Keratinocyte (primary cell): ENCODE measurements around the gene RILPL2. TPM values are rescaled to one million over a fixed set of nuclear protein-coding genes. Genes with fewer than 3 reads are reported as not detected.
"Not testable (repeated sequence)": the region's sequence is repeated elsewhere in the genome, so short reads cannot be mapped to it uniquely, and the experiment has no call there.

Experiments
- DNase-seq: peaks from one replicate; pipeline ENCODE4 v3.0.0-alpha.2; 2011; ENCODE audit warnings: low read depth, missing footprints, low spot score
- FAIRE-seq: peaks from 2 replicates; lab custom pipeline; 2011; peaks lifted over from hg19 to GRCh38; lab: Jason Lieb, UNC
- H2AFZ ChIP-seq: 2 replicates; pipeline ENCODE4 v1.6.0; 2012; ENCODE audit warnings: low read length, control low read depth, inconsistent platforms; ENCODE audit not compliant: control insufficient read depth
- H3K27ac ChIP-seq: 2 replicates; pipeline ENCODE4 v1.5.1; 2011; ENCODE audit warnings: low read length; ENCODE audit not compliant: control insufficient read depth, insufficient read depth
- H3K27me3 ChIP-seq: 3 replicates; pipeline ENCODE4 v1.6.0; 2011; ENCODE audit warnings: low read length; ENCODE audit not compliant: control insufficient read depth, insufficient read depth; ENCODE audit errors: extremely low read depth
- H3K36me3 ChIP-seq, 2 experiments: 2 replicates in 1 of 2; 3 replicates in 1 of 2; pipeline ENCODE4 v1.5.1; 2011; ENCODE audit warnings: low read length in 2 of 2, mild to moderate bottlenecking in 1 of 2; ENCODE audit not compliant: control insufficient read depth in 2 of 2, insufficient read depth in 2 of 2; ENCODE audit errors: extremely low read depth in 1 of 2
- H3K4me1 ChIP-seq: 3 replicates; pipeline ENCODE4 v1.5.1; 2011; ENCODE audit warnings: low read length; ENCODE audit not compliant: control insufficient read depth, insufficient read depth; ENCODE audit errors: extremely low read depth
- H3K4me2 ChIP-seq: 3 replicates; pipeline ENCODE4 v1.6.0; 2011; ENCODE audit warnings: low read depth, low read length; ENCODE audit not compliant: control insufficient read depth, insufficient read depth; ENCODE audit errors: extremely low read depth
- H3K4me3 ChIP-seq, 3 experiments: fragments of 200-600 bp in 1 of 3; sonication (generic) in 1 of 3; 2 replicates in 2 of 3; 3 replicates in 1 of 3; pipeline ENCODE4 v1.5.1; 2011 to 2016; ENCODE audit warnings: low read length in 3 of 3, mild to moderate bottlenecking in 3 of 3, control low read depth in 2 of 3, inconsistent platforms in 1 of 3, low read depth in 1 of 3, mixed read lengths in 1 of 3, mixed run types in 1 of 3, moderate library complexity in 1 of 3; ENCODE audit not compliant: control insufficient read depth in 2 of 3, insufficient read depth in 2 of 3; ENCODE audit errors: extremely low read depth in 1 of 3
- H3K79me2 ChIP-seq: 2 replicates; pipeline ENCODE4 v1.6.0; 2012; ENCODE audit warnings: low read length; ENCODE audit not compliant: control insufficient read depth, insufficient read depth
- H3K9ac ChIP-seq: 3 replicates; pipeline ENCODE4 v1.6.0; 2011; ENCODE audit warnings: low read length; ENCODE audit not compliant: control insufficient read depth, insufficient read depth; ENCODE audit errors: extremely low read depth
- H3K9me1 ChIP-seq: 3 replicates; pipeline ENCODE4 v1.6.0; 2011; ENCODE audit warnings: low read length; ENCODE audit not compliant: control insufficient read depth, insufficient read depth; ENCODE audit errors: extremely low read depth
- H3K9me3 ChIP-seq: 2 replicates; pipeline ENCODE4 v1.5.1; 2012; ENCODE audit warnings: low read depth, low read length; ENCODE audit not compliant: control insufficient read depth
- H4K20me1 ChIP-seq: 3 replicates; pipeline ENCODE4 v1.6.0; 2011; ENCODE audit warnings: low read length; ENCODE audit not compliant: control insufficient read depth, insufficient read depth; ENCODE audit errors: extremely low read depth
- EZH2 ChIP-seq: IDR thresholded peaks from one replicate; pipeline ENCODE4 v1.6.1; 2012; ENCODE audit warnings: inconsistent platforms, mild to moderate bottlenecking, low read length, moderate library complexity
- dilution Hi-C: fragments of 300-500 bp; cut with MboI; formaldehyde crosslinking; loops from one replicate; pipeline ENCODE4 v1.7.0; 2020; ENCODE audit warnings: low sequenced_read_pairs; ENCODE audit not compliant: extremely low pct_ligation_motif_present
- polyA plus RNA-seq, 5 experiments: library from polyadenylated mRNA; depleted of rRNA in 3 of 5; stranded (reverse) in 3 of 5; stranded (forward) in 1 of 5; unstranded in 1 of 5; fragments of >200 nt; gene quantifications; 1 replicate in 1 of 5; 2 replicates in 3 of 5; 3 replicates in 1 of 5; pipeline versions ENCODE4 v1.2.1 to v1.2.3, GENCODE V29; 2011 to 2012; ENCODE audit warnings: missing spikeins in 2 of 5, low read depth in 1 of 5, low replicate concordance in 1 of 5
- TF ChIP-seq, protein P1 (sequence below), 3 experiments: IDR thresholded peaks in 1 of 3; conservative IDR thresholded peaks in 1 of 3; optimal IDR thresholded peaks in 1 of 3; 2 replicates in 2 of 3; 3 replicates in 1 of 3; pipeline versions ENCODE3 to v1.5.1; 2011; ENCODE audit warnings: low read length in 3 of 3, mild to moderate bottlenecking in 3 of 3, moderate library complexity in 2 of 3, control low read depth in 1 of 3, inconsistent platforms in 1 of 3; ENCODE audit not compliant: insufficient read depth in 2 of 3; ENCODE audit errors: extremely low read depth in 1 of 3

Gene RILPL2
- polyA plus RNA-seq, 1 donor (not counting 4 experiments of a cell fraction or from before 2014, with no cell fraction given) = 3.6 TPM

DNA sequence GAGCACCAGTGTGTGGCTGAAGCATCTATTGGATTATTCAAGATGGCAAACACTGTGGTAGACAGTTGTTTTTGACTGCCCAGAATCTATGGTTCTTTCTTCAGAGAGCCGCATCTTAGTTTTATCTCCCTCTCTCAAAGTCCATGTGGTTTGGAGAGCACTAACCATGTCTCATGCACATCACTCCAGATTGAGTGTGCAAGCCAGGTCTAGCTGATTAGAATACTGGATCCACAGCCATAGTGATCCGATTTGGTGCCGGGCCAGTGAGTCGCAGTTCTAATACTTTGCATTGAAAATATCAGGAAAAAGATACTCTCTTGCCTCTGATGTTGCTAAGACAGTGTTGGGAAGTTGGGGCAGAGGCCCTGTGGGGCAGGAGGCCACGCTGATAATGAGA is 67.3 kb downstream of the RILPL2 start:
- no peak overlapping the region for H3K4me2 ChIP-seq
- H3K4me3 ChIP-seq = no peak overlapping the region
- DNase-seq (no peak), FAIRE-seq (no peak)
- H4K20me1 ChIP-seq = no peaks in the 10 kb centered on the region
- H3K27ac ChIP-seq = no peak overlapping the region
- no peaks in the 10 kb centered on the region for H3K9me1 ChIP-seq
- peaks cover 4% of the 10 kb centered on the region for H3K79me2 ChIP-seq
- H3K4me1 ChIP-seq = peaks cover 8% of the 10 kb centered on the region
- no peaks in the 10 kb centered on the region for H3K27me3 ChIP-seq
- H2AFZ ChIP-seq = no peak overlapping the region
- no peak overlapping the region for H3K9ac ChIP-seq
- dilution Hi-C loops = no loop called here
- no peaks in the 10 kb centered on the region for H3K9me3 ChIP-seq
- no peaks in the 10 kb centered on the region for H3K36me3 ChIP-seq
- no peak for TF ChIP-seq EZH2
- TF ChIP-seq, protein P1, sequence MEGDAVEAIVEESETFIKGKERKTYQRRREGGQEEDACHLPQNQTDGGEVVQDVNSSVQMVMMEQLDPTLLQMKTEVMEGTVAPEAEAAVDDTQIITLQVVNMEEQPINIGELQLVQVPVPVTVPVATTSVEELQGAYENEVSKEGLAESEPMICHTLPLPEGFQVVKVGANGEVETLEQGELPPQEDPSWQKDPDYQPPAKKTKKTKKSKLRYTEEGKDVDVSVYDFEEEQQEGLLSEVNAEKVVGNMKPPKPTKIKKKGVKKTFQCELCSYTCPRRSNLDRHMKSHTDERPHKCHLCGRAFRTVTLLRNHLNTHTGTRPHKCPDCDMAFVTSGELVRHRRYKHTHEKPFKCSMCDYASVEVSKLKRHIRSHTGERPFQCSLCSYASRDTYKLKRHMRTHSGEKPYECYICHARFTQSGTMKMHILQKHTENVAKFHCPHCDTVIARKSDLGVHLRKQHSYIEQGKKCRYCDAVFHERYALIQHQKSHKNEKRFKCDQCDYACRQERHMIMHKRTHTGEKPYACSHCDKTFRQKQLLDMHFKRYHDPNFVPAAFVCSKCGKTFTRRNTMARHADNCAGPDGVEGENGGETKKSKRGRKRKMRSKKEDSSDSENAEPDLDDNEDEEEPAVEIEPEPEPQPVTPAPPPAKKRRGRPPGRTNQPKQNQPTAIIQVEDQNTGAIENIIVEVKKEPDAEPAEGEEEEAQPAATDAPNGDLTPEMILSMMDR (optimal IDR thresholded peaks at IDR 0.05 in 1 of 3, IDR thresholded peaks at IDR 0.05 in 1 of 3, conservative IDR thresholded peaks at IDR 0.05 in 1 of 3; ENCODE audit: extremely low read depth in 1 of 3, insufficient read depth in 2 of 3, low read length in 3 of 3) = no peak

DNA sequence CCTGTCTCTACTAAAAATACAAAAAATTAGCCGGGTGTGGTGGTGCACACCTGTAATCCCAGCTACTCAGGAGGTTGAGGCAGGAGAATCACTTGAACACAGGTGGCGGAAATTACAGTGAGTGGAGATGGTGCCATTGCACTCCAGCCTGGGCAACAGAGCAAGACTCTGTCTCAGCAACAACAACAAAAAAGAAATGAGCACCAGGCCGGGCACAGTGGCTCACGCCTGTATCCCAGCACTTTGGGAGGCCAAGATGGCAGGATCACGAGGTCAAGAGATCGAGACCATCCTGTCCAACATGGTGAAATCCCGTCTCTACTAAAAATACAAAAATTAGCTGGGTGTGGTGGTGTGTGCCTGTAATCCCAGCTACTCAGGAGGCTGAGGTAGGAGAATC is 68.1 kb downstream of the RILPL2 start:
- H3K27ac ChIP-seq = not testable (repeated sequence)

DNA sequence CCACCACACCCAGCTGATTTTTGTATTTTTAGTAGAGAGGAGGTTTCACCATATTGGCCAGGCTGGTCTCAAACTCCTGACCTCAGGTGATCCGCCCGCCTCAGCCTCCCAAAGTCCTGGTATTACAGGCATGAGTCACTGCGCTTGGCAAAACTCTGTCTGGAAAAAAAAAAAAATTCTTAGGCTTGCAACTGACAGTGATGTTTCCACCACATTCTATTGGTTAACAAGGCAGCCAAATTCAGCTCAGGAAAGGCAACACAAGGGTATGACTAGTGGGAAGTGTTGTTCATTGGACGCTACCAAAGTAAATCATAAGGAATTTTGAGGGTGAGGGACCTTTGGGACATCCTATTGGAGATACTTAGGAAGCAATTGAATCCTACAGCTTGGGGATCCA is 69.0 kb downstream of the RILPL2 start:
- H3K4me1 ChIP-seq = peaks cover 8% of the 10 kb centered on the region
- dilution Hi-C loops = no loop called here
- FAIRE-seq (no peak), DNase-seq (no peak)
- no peaks in the 10 kb centered on the region for H3K36me3 ChIP-seq
- no peaks in the 10 kb centered on the region for H3K9me1 ChIP-seq
- H3K9me3 ChIP-seq = no peaks in the 10 kb centered on the region
- no peaks in the 10 kb centered on the region for H4K20me1 ChIP-seq
- H2AFZ ChIP-seq = no peak overlapping the region
- no peak overlapping the region for H3K4me3 ChIP-seq
- H3K27me3 ChIP-seq = no peaks in the 10 kb centered on the region
- H3K79me2 ChIP-seq = peaks cover 21% of the 10 kb centered on the region
- no peak overlapping the region for H3K4me2 ChIP-seq
- no peak overlapping the region for H3K9ac ChIP-seq
- TF ChIP-seq, protein P1 (optimal IDR thresholded peaks at IDR 0.05 in 1 of 3, IDR thresholded peaks at IDR 0.05 in 1 of 3, conservative IDR thresholded peaks at IDR 0.05 in 1 of 3; ENCODE audit: extremely low read depth in 1 of 3, insufficient read depth in 2 of 3, low read length in 3 of 3) = no peak
- TF ChIP-seq EZH2 = no peak
- no peak overlapping the region for H3K27ac ChIP-seq

More for the DNA sequence above, 68.1 kb downstream of the RILPL2 start:
- H3K79me2 ChIP-seq = peaks cover 12% of the 10 kb centered on the region
- H3K9me3 ChIP-seq, H3K4me1 ChIP-seq, H3K9me1 ChIP-seq, H3K36me3 ChIP-seq, FAIRE-seq, DNase-seq, H3K4me2 ChIP-seq, H3K27me3 ChIP-seq, H4K20me1 ChIP-seq, dilution Hi-C loops, H2AFZ ChIP-seq, H3K4me3 ChIP-seq, H3K9ac ChIP-seq: not testable (repeated sequence)
